ENCODE results near the gene FAM149A.

FAM149A gene

GRCh38 chr4:186166852-186167512, 62.5 kb downstream of the FAM149A start:
- ChIA-PET CTCF (no interaction called here), POLR2A (no interaction called here)
- Histone ChIP-seq H3K27ac (ENCODE audit: extremely low read depth, low read depth, low read length) (no peak overlapping the region), H3K4me1 (ENCODE audit: control insufficient read depth, insufficient read depth, low read length) (no peaks in the 10 kb centered on the region), H3K36me3 (ENCODE audit: control insufficient read depth in 2 of 2, insufficient read depth in 1 of 2, low read length in 2 of 2) (no peaks in the 10 kb centered on the region), H3K4me3 (ENCODE audit: low read depth, low read length) (no peak overlapping the region), H3K9me3 (ENCODE audit: control insufficient read depth, insufficient read depth, low read depth, low read length) (no peaks in the 10 kb centered on the region)
- TF ChIP-seq ZNF138 (tag by site-specific recombination; IDR thresholded peaks at IDR 0.05; ENCODE audit: borderline replicate concordance) (no peak), IKZF3 (tag by site-specific recombination; IDR thresholded peaks at IDR 0.05) (no peak), ZXDB (tag by site-specific recombination; IDR thresholded peaks at IDR 0.05) (no peak), ZNF2 (tag by site-specific recombination; IDR thresholded peaks at IDR 0.05) (no peak), OSR2 (tag by site-specific recombination; IDR thresholded peaks at IDR 0.05) (no peak), ZNF660 (tag by site-specific recombination; IDR thresholded peaks at IDR 0.05) (no peak), ZNF571 (tag by site-specific recombination; IDR thresholded peaks at IDR 0.05) (no peak), ZNF580 (tag by site-specific recombination; IDR thresholded peaks at IDR 0.05) (no peak), ZNF837 (tag by site-specific recombination; IDR thresholded peaks at IDR 0.05) (no peak), ZNF645 (tag by site-specific recombination; IDR thresholded peaks at IDR 0.05) (no peak), ZBTB44 (tag by site-specific recombination; IDR thresholded peaks at IDR 0.05) (no peak), KLF8 (tag by site-specific recombination; IDR thresholded peaks at IDR 0.05) (no peak), ZBTB10 (tag by site-specific recombination; IDR thresholded peaks at IDR 0.05) (no peak), AEBP2 (tag by site-specific recombination; IDR thresholded peaks at IDR 0.05; ENCODE audit: borderline replicate concordance) (no peak), ZEB2 (tag by site-specific recombination; IDR thresholded peaks at IDR 0.05) (no peak), PRDM10 (tag by site-specific recombination; IDR thresholded peaks at IDR 0.05) (no peak), ZNF449 (tag by site-specific recombination; IDR thresholded peaks at IDR 0.05) (no peak), ZBTB7A (tag by site-specific recombination; IDR thresholded peaks at IDR 0.05; ENCODE audit: low read depth) (no peak), PATZ1 (tag by site-specific recombination; IDR thresholded peaks at IDR 0.05) (no peak)

All from HEK293 (cell line).